Activated CD4-positive, alpha-beta memory T cell treated with anti-CD3 and anti-CD28 coated beads for 36 hours (primary cell): ENCODE measurements around the gene STXBP6. TPM values are rescaled to one million over a fixed set of nuclear protein-coding genes. Genes with fewer than 3 reads are reported as not detected.

Experiments used
- CTCF ChIA-PET: fragments of 350-600 bp; sonication (Branson Sonifier 250); formaldehyde crosslinking; loops from one replicate; lab custom pipeline; 2021; ENCODE audit warnings: antibody characterized with exemption, inconsistent platforms; lab: Charles Lee
- POLR2A ChIA-PET: fragments of 350-600 bp; sonication (Branson Sonifier 250); formaldehyde crosslinking; loops from one replicate; lab custom pipeline; 2021; ENCODE audit warnings: antibody characterized with exemption; lab: Charles Lee
- DNase-seq: peaks from one replicate; pipeline ENCODE4 v3.0.0-alpha.2; 2020
- H3K27ac Mint-ChIP-seq: one replicate; pipeline ENCODE4 v1.8.0; 2021; ENCODE audit warnings: mixed read lengths
- H3K27me3 Mint-ChIP-seq: one replicate; pipeline ENCODE4 v1.8.0; 2021; ENCODE audit warnings: mixed read lengths
- H3K36me3 Mint-ChIP-seq: one replicate; pipeline ENCODE4 v1.8.0; 2021; ENCODE audit warnings: mixed read lengths
- H3K4me1 Mint-ChIP-seq: one replicate; pipeline ENCODE4 v1.8.0; 2021; ENCODE audit warnings: low read depth, mixed read lengths
- H3K4me3 Mint-ChIP-seq: one replicate; pipeline ENCODE4 v1.8.0; 2021; ENCODE audit warnings: mild to moderate bottlenecking, mixed read lengths
- H3K9me3 Mint-ChIP-seq: one replicate; pipeline ENCODE4 v1.8.0; 2021; ENCODE audit warnings: mixed read lengths
- intact Hi-C: fragments of 100-400 bp; cut with micrococcal nuclease; formaldehyde crosslinking; loops from one replicate; pipeline ENCODE4 v1.15.1; 2023
- total RNA-seq, 2 experiments: library from RNA; stranded (reverse); gene quantifications; one replicate each; pipeline ENCODE4 v1.2.3, GENCODE V29; 2021

The STXBP6 gene
- total RNA-seq, 2 experiments from 2014 or later: not detected

GRCh38 chr14:24879661-24880386 lies 170.1 kb downstream of the STXBP6 start:
- CTCF ChIA-PET: no interaction called here
- intact Hi-C loops: no loop called here
- POLR2A ChIA-PET: no interaction called here
- Mint-ChIP-seq H3K27ac (no peak overlapping the region), H3K4me3 (no peak overlapping the region), H3K9me3 (no peaks in the 10 kb centered on the region), H3K36me3 (no peaks in the 10 kb centered on the region), H3K27me3 (peaks cover 5% of the 10 kb centered on the region), H3K4me1 (no peaks in the 10 kb centered on the region)
- no peak for DNase-seq

- ChIA-PET POLR2A (no interaction called here), CTCF (no interaction called here)
- Mint-ChIP-seq H3K9me3 (no peaks in the 10 kb centered on the region), H3K36me3 (no peaks in the 10 kb centered on the region), H3K4me3 (no peak overlapping the region), H3K27ac (no peak overlapping the region), H3K4me1 (no peaks in the 10 kb centered on the region), H3K27me3 (peaks cover 7% of the 10 kb centered on the region)
- intact Hi-C loops: no loop called here
- DNase-seq: no peak
Measured at GRCh38 chr14:24876996-24877395, 173.0 kb downstream of the STXBP6 start.

- H3K4me3 Mint-ChIP-seq: no peak overlapping the region
- ChIA-PET POLR2A (no interaction called here), CTCF (no interaction called here)
- no peak overlapping the region for H3K27ac Mint-ChIP-seq
- intact Hi-C loops: no loop called here
- H3K4me1 Mint-ChIP-seq: no peaks in the 10 kb centered on the region
- no peaks in the 10 kb centered on the region for H3K36me3 Mint-ChIP-seq
- H3K27me3 Mint-ChIP-seq: peaks cover 7% of the 10 kb centered on the region
- no peaks in the 10 kb centered on the region for H3K9me3 Mint-ChIP-seq
- DNase-seq: no peak
Measured at GRCh38 chr14:24875991-24876878, 173.7 kb downstream of the STXBP6 start.

- peaks cover 7% of the 10 kb centered on the region for H3K27me3 Mint-ChIP-seq
- ChIA-PET POLR2A (no interaction called here), CTCF (no interaction called here)
- no peaks in the 10 kb centered on the region for H3K9me3 Mint-ChIP-seq
- no peaks in the 10 kb centered on the region for H3K36me3 Mint-ChIP-seq
- no peak overlapping the region for H3K4me3 Mint-ChIP-seq
- no peak for DNase-seq
- H3K4me1 Mint-ChIP-seq: no peaks in the 10 kb centered on the region
- no peak overlapping the region for H3K27ac Mint-ChIP-seq
- intact Hi-C loops: no loop called here
Measured at GRCh38 chr14:24875203-24875838, 174.6 kb downstream of the STXBP6 start.

GRCh38 chr14:24874514-24875202 lies 175.3 kb downstream of the STXBP6 start:
- intact Hi-C loops: no loop called here
- no peaks in the 10 kb centered on the region for H3K4me1 Mint-ChIP-seq
- POLR2A ChIA-PET: no interaction called here
- no peak for DNase-seq
- H3K27me3 Mint-ChIP-seq: peaks cover 7% of the 10 kb centered on the region
- CTCF ChIA-PET: no interaction called here
- no peaks in the 10 kb centered on the region for H3K36me3 Mint-ChIP-seq
- H3K27ac Mint-ChIP-seq: no peak overlapping the region
- H3K4me3 Mint-ChIP-seq: no peak overlapping the region
- H3K9me3 Mint-ChIP-seq: no peaks in the 10 kb centered on the region

- POLR2A ChIA-PET: no interaction called here
- no peak for DNase-seq
- no peak overlapping the region for H3K4me3 Mint-ChIP-seq
- H3K27ac Mint-ChIP-seq: no peak overlapping the region
- H3K27me3 Mint-ChIP-seq: peaks cover 8% of the 10 kb centered on the region
- H3K4me1 Mint-ChIP-seq: no peaks in the 10 kb centered on the region
- CTCF ChIA-PET: no interaction called here
- H3K36me3 Mint-ChIP-seq: no peaks in the 10 kb centered on the region
- H3K9me3 Mint-ChIP-seq: no peaks in the 10 kb centered on the region
- intact Hi-C loops: no loop called here
Measured at GRCh38 chr14:24873551-24873950, 176.4 kb downstream of the STXBP6 start.

GRCh38 chr14:24870949-24871701 lies 178.8 kb downstream of the STXBP6 start:
- ChIA-PET POLR2A (no interaction called here), CTCF (interaction anchor here (1.0 kb wide), 1 partner anchor 261 kb away, joined by 3 read pairs; no protein-coding TSS in a partner anchor)
- intact Hi-C loops: no loop called here
- no peak for DNase-seq
- no peak overlapping the region for H3K4me3 Mint-ChIP-seq
- peaks cover 6% of the 10 kb centered on the region for H3K27me3 Mint-ChIP-seq
- no peaks in the 10 kb centered on the region for H3K36me3 Mint-ChIP-seq
- H3K27ac Mint-ChIP-seq: no peak overlapping the region
- H3K9me3 Mint-ChIP-seq: no peaks in the 10 kb centered on the region
- H3K4me1 Mint-ChIP-seq: no peaks in the 10 kb centered on the region

- intact Hi-C loops: no loop called here
- H3K4me3 Mint-ChIP-seq: no peak overlapping the region
- no peak for DNase-seq
- H3K36me3 Mint-ChIP-seq: no peaks in the 10 kb centered on the region
- H3K4me1 Mint-ChIP-seq: no peaks in the 10 kb centered on the region
- H3K27ac Mint-ChIP-seq: no peak overlapping the region
- no peaks in the 10 kb centered on the region for H3K9me3 Mint-ChIP-seq
- POLR2A ChIA-PET: no interaction called here
- CTCF ChIA-PET: no interaction called here
- peaks cover 3% of the 10 kb centered on the region for H3K27me3 Mint-ChIP-seq
Measured at GRCh38 chr14:24868389-24868788, 181.6 kb downstream of the STXBP6 start.

GRCh38 chr14:24866067-24866639 lies 183.8 kb downstream of the STXBP6 start:
- Mint-ChIP-seq H3K4me3 (no peak overlapping the region), H3K4me1 (no peaks in the 10 kb centered on the region), H3K27ac (no peak overlapping the region), H3K36me3 (no peaks in the 10 kb centered on the region), H3K9me3 (no peaks in the 10 kb centered on the region), H3K27me3 (peaks cover 2% of the 10 kb centered on the region)
- ChIA-PET POLR2A (no interaction called here), CTCF (no interaction called here)
- intact Hi-C loops: no loop called here
- DNase-seq: no peak

- intact Hi-C loops: no loop called here
- H3K27ac Mint-ChIP-seq: no peak overlapping the region
- H3K27me3 Mint-ChIP-seq: peaks cover 3% of the 10 kb centered on the region
- no peak overlapping the region for H3K4me3 Mint-ChIP-seq
- H3K9me3 Mint-ChIP-seq: no peaks in the 10 kb centered on the region
- CTCF ChIA-PET: no interaction called here
- H3K36me3 Mint-ChIP-seq: no peaks in the 10 kb centered on the region
- POLR2A ChIA-PET: no interaction called here
- no peak for DNase-seq
- H3K4me1 Mint-ChIP-seq: no peaks in the 10 kb centered on the region
Measured at GRCh38 chr14:24863968-24864684, 185.8 kb downstream of the STXBP6 start.
